Peyer's patch (tissue), 4 donors: ENCODE results near the gene COL7A1.

Source experiments
- CTCF ChIP-seq, 6 experiments: fragments of 450-650 bp in 4 of 6; fragments of 200-600 bp in 2 of 6; sonication (generic) in 1 of 6; IDR thresholded peaks; one replicate each; pipeline ENCODE4 v1.5.1; 2017 to 2019; ENCODE audit warnings: antibody characterized with exemption in 6 of 6, mild to moderate bottlenecking in 3 of 6, moderate library complexity in 1 of 6
- POLR2A ChIP-seq, 2 donors: fragments of 450-650 bp; IDR thresholded peaks; one replicate each; pipeline ENCODE4 v1.5.1; 2017; ENCODE audit warnings: antibody characterized with exemption in 2 of 2, mild to moderate bottlenecking in 2 of 2, moderate library complexity in 2 of 2

DNA sequence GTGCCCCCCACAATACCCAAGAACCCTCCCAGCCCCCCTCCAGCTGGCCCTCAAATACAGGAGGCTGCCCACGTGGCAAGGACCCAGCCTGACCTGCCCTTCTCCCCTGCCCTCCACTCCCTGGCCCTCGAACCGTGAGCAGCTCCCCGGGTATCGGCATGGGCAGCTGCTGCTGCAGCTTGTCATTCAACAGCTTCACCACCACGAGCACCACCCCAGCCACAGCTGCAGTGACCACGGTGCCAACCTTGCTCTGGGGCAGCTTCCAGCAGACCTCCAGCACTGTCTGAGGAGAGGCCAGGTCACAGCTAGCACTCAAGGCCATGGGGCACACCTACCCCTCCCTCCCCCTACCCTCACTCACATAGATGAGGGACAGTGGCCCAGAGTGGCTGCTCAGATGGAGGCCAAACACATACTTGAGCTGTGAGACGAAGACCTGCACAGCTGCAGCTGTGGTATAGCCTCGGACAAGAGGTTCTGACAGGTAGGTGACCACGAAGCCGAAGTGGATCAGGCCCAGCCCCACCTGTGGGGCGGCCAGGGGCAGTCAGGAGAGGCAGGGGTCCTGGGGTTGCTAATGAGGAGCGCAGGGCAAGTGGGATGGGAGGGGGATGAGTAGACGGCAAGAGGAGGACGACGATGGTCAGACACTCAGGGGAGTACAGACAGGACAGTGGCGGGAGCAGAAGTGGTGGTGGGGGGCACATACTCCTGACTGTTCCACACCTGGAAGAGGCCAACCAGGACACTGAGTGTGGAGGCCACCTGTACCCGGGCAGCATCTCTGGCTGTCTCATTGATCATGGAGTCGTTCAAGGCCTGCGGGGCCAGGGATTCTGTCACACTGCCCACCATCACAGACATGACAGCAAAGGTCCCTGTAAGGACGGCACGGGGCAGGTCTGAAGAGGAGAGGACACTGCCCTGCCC lies 36.7 kb upstream of the COL7A1 start:
- TF ChIP-seq POLR2A (IDR thresholded peaks at IDR 0.05) (no peak), CTCF (IDR thresholded peaks at IDR 0.05) (no peak)
